ENCODE measurements around the gene CYLC1.

The CYLC1 gene, protein sequence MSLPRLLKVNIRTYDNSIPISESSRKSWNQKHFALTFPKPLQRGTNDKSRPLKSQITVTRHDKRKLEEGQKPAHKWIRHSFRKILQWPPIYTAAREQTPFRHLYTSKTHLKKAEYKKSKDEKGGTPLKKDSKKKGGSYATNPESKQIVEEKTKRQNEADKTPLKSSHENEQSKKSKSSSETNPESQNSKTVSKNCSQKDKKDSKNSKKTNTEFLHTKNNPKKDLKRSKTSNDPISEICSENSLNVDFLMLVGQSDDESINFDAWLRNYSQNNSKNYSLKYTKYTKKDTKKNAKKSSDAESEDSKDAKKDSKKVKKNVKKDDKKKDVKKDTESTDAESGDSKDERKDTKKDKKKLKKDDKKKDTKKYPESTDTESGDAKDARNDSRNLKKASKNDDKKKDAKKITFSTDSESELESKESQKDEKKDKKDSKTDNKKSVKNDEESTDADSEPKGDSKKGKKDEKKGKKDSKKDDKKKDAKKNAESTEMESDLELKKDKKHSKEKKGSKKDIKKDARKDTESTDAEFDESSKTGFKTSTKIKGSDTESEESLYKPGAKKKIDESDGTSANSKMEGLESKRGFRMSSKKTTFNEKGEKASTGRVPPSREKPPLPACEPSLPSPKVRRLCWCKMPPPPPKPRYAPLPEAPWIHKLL

DNA sequence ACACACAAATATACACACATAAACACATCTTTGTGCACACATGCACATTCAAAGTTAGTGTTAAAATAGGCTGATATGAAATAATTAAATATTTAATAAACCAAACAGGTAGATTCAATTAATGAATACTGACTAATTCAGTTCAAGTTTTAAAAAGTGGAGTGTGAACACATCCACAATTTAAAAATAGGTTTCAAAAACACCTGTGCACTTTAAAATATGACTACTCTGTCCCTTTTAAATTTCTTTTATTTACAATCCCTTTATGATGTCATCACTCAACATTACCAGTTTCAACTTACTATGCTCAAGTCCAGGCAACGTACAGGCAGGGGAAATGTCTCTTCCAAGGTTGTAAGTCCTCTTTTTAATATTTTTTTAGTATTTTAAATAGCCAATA is at the start of gene CYLC1:
Gene CYLC1 (plus strand): TSS at position 301 of the 400 bp plus-strand sequence. CDS start 37 bp downstream, at position 338.
- DNase-seq (ENCODE audit: low read depth), result no peak

DNA sequence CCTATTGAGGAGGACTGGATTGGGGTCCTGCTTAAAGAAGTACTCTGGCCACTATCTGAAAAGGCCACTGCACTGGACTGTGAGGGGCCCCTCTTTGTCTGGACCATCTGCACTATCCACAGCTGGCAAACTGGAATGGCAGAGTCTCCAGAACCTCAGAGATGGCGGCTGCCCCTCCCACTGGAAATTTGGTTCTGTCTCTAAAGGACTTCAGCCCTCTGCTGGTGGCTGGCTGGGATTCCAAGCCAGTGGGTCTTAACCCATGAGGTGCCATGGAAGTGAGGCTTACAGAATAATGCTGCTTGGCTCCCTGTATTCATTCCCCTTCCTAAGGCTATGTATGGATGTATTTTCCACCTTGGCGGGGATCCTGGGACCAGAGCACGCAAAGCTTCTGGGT is 41.6 kb upstream of the CYLC1 start:
- DNase-seq (ENCODE audit: low read depth), result no peak

DNA sequence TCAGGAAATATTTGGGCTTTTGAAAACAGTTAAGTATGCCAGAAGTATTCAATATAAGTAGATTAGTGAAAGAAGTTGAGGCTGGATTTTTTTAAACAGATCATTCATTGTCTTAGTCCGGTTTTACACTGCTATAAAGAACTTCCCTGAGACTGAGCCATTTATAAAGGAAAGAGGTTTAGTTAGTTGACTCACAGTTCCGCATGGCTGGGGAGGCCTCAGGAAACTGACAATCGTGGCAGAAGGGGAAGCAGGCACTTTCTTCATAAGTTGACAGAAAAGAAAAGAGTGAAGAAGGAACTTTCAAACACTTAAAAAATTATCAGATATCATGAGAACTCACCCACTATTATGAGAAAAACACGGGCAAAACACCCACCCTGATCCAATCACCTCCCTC is 31.1 kb upstream of the CYLC1 start:
- DNase-seq (ENCODE audit: low read depth), result no peak

DNA sequence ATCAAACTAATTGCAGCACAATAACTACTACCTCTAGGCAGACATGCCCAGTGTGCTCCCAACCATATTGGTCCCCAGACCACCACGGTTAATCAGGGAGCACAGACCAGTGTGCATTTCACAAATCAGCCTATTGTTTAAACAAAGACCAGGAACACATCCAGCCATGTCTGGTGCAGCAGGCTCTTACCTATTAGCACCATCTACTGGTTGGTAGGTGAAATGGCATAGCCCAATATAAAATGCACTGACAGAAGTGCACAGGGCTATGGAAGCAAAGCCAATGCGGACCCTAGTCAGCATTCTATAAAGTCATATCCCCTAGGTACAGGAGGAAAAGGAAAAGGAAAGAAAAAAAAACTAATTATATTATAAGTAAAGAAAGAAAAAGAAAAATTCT is 15.5 kb upstream of the CYLC1 start:
- no peak for DNase-seq (ENCODE audit: low read depth)

DNA sequence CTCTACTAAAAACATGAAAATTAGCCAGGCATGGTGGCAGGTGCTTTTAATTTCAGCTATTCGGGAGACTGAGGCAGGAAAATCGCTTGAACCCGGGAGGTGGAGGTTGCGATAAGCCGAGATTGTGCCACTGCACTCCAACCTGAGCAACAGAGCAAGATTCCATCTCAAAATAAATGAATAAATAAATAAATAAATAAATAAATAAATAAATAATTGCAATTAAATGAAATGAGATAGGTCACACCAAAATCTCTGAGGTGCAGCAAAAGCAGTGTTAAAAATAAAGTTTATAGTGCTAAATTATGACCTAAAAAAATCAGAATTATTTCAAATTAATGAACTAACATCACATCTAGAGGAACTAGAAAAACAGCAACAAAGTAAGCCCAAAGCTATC is 13.6 kb upstream of the CYLC1 start:
- no peak for DNase-seq (ENCODE audit: low read depth)

DNA sequence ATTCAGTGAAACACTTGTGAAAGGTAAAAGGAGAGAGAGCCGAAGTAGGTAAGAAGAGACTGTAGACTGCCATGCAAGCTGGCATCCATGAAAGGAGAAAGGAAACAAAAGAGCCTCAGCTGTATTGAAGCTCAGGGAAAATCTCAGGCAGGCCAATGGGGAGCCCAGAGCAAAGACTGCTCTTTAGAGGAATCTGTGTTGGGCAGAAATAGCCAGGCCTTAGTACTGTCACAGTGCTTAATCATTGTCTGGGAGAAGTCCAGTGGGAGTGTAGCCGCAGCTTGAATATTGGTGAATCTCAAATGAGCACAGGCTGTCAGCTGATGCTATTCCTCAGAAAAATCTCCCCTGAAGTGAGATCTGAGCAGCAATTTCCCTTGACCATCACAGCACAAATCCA is 27.6 kb downstream of the CYLC1 start:
- no peak for DNase-seq (ENCODE audit: low read depth)

DNA sequence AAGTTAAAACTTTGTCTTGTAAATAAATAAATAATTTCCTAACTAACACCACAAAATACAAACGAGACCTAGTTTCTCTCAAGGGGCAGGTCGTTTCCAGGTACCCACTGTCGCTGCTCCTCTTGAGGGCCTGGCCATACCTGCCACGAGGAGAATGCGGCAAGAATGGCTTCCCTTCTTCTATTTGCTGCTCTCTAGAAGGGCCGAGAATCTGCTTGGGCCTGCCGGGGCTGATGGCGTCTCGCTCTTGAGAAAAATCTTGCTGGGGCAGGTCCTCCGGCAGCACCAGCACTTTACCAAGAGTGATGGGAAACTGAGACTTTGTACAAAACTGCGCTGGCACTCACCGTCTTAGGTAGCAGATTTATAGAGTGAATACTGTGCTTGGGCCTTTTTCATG is 31.5 kb downstream of the CYLC1 start:
- no peak for DNase-seq (ENCODE audit: low read depth)

DNA sequence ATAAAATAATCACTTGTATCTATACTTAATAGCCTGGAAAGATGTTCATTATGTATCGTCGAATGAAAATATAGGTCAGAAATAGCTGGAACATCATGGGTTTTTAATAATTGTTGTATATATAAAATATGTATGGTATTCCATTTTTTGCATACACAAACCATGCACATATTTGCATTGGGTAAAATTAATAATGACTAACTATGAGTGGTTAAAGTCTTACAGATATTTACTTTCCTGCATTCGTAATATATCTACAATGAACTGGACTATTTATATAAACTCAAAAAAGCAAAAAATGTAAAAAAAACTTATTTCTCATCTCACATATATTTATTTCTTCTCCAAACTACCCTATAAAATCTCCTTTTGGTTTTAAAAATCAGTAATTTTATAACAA is 46.0 kb downstream of the CYLC1 start:
- DNase-seq (ENCODE audit: low read depth), result no peak

DNA sequence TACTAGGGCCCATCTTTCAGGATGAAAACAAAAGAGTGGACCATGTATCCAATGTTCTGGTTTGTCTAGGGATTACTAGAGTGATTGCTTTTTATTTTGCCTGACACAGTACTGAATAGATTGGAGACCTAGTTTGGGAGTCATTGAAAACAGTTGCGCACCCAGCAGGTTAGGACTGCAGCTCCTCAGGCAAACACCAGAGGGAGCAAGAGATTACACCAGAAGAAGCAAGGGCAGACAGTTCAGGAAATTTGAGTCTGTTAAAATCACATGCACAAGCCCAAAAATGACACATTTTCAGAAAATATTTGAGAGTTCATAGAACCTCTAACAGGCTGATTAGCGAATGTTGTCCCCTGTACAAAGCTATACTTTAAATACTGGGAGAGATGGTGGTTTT is 55.6 kb downstream of the CYLC1 start:
- no peak for DNase-seq (ENCODE audit: low read depth)

DNA sequence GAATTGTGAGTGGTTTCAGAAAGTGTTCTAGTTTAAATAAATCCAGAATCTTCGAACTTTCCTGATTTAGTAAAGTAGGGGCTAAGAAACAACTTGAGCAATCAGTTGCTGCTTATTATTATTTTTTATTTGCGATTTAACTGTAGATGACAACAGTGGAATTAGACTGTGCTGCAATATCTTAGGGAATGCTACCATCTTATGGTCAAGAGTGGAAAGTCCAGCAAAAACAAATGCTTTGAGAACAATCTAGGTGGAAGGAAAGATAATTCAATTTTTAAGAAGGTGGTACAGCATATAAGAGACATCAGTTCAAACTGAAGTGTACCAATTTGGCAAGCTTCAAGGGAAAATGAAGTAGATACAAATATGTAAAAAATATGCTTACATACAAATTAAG is 73.3 kb downstream of the CYLC1 start:
- no peak for DNase-seq (ENCODE audit: low read depth)
